Common myeloid progenitor, CD34-positive (primary cell): ENCODE results near the gene TMEFF1.

Experiments used
- CTCF ChIA-PET: fragments of 350-600 bp; sonication (Branson Sonifier 250); formaldehyde crosslinking; loops from one replicate; lab custom pipeline; 2021; ENCODE audit warnings: antibody characterized with exemption; lab: Charles Lee
- POLR2A ChIA-PET: fragments of 350-600 bp; sonication (Branson Sonifier 250); formaldehyde crosslinking; loops from one replicate; lab custom pipeline; 2021; ENCODE audit warnings: antibody characterized with exemption; lab: Charles Lee
- DNase-seq, 3 donors: peaks; one replicate each; pipeline versions ENCODE4 v3.0.0 to v3.0.0-alpha.2; 2013
- H3K27ac ChIP-seq, 2 experiments: 1 replicate in 1 of 2; 2 replicates in 1 of 2; pipeline ENCODE4 v1.7.0; 2013; ENCODE audit warnings: inconsistent platforms in 2 of 2, low read length in 2 of 2, mild to moderate bottlenecking in 2 of 2, low read depth in 1 of 2, moderate library complexity in 1 of 2; ENCODE audit not compliant: severe bottlenecking in 2 of 2, insufficient read depth in 1 of 2, poor library complexity in 1 of 2
- H3K27me3 ChIP-seq, 5 experiments: replicated peaks in 2 of 5; 1 replicate in 3 of 5; 2 replicates in 2 of 5; pipeline versions ENCODE4 v1.6.1 to v1.7.0; 2013; ENCODE audit warnings: low read length in 4 of 5, mild to moderate bottlenecking in 2 of 5, moderate library complexity in 2 of 5, inconsistent platforms in 1 of 5; ENCODE audit not compliant: insufficient read depth in 5 of 5, control insufficient read depth in 4 of 5
- H3K36me3 ChIP-seq, 4 experiments: 1 replicate in 2 of 4; 2 replicates in 2 of 4; pipeline versions ENCODE4 v1.6.1 to v1.7.0; 2013; ENCODE audit warnings: low read length in 3 of 4, control low read depth in 1 of 4, mild to moderate bottlenecking in 1 of 4; ENCODE audit not compliant: control insufficient read depth in 4 of 4, insufficient read depth in 4 of 4
- H3K4me1 ChIP-seq, 4 experiments: 1 replicate in 3 of 4; 2 replicates in 1 of 4; pipeline versions ENCODE4 v1.6.1 to v1.7.1; 2013; ENCODE audit warnings: low read length in 3 of 4, mild to moderate bottlenecking in 3 of 4, control low read depth in 1 of 4, inconsistent platforms in 1 of 4, moderate library complexity in 1 of 4; ENCODE audit not compliant: control insufficient read depth in 4 of 4, insufficient read depth in 4 of 4; ENCODE audit errors: control extremely low read depth in 1 of 4
- H3K4me3 ChIP-seq, 7 experiments: 1 replicate in 4 of 7; 2 replicates in 3 of 7; pipeline versions ENCODE4 v1.5.1 to v1.7.0; 2013; ENCODE audit warnings: mild to moderate bottlenecking in 7 of 7, low read length in 6 of 7, moderate library complexity in 6 of 7, inconsistent platforms in 2 of 7, low read depth in 2 of 7, control low read depth in 1 of 7; ENCODE audit not compliant: insufficient read depth in 4 of 7, control insufficient read depth in 1 of 7; ENCODE audit errors: extremely low read depth in 1 of 7
- H3K9me3 ChIP-seq, 5 experiments: 1 replicate in 4 of 5; 2 replicates in 1 of 5; pipeline versions ENCODE4 v1.6.1 to v1.7.1; 2013; ENCODE audit warnings: low read length in 4 of 5, mild to moderate bottlenecking in 2 of 5, inconsistent platforms in 1 of 5, low read depth in 1 of 5, moderate library complexity in 1 of 5; ENCODE audit not compliant: control insufficient read depth in 4 of 5, insufficient read depth in 2 of 5; ENCODE audit errors: control extremely low read depth in 1 of 5
- WGBS: methylation state at CpG from one replicate; pipeline ENCODE4 v1.1.5; 2013; ENCODE audit not compliant: insufficient coverage; 5-methylcytosine and 5-hydroxymethylcytosine counted together

TMEFF1 gene

GRCh38 chr9:100579665-100580064 lies 106.7 kb downstream of the TMEFF1 start:
- Histone ChIP-seq H3K27me3 (no peaks in the 10 kb centered on the region), H3K27ac (no peak overlapping the region), H3K4me3 (no peak overlapping the region), H3K9me3 (no peaks in the 10 kb centered on the region), H3K4me1 (no peaks in the 10 kb centered on the region), H3K36me3 (peaks cover 0 to 2% (median 0%) of the 10 kb centered on the region in 4 experiments)
- no peak for DNase-seq
- CTCF ChIA-PET: no interaction called here
- 100% methylated on average over 1 of the region's 2 CpGs for whole genome bisulfite sequencing
- POLR2A ChIA-PET: no interaction called here

DNA sequence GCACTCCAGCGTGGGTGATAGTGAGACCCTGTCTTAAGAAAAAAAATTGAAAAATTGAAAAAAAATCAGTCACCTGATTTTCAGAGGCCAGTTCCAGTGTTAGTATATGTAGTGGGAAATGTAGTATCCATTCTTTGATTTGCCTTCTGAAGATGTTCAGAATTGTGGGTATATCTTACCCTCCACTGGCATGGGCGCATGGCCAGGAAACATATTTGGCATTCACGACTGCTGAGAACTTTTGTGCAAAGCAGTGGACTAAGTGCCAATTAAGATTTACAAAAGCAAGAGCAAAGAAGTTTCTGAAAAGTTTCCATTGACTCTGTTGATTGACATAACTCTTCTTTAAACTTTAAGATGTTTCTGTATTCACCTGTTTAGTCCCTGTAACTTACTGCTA lies 107.3 kb downstream of the TMEFF1 start:
- ChIA-PET POLR2A (no interaction called here), CTCF (no interaction called here)
- Histone ChIP-seq H3K4me3 (no peak overlapping the region), H3K4me1 (no peaks in the 10 kb centered on the region), H3K36me3 (peaks cover 0 to 2% (median 0%) of the 10 kb centered on the region in 4 experiments), H3K9me3 (no peaks in the 10 kb centered on the region), H3K27me3 (no peaks in the 10 kb centered on the region), H3K27ac (no peak overlapping the region)
- no peak for DNase-seq
- WGBS: 100% methylated on average over 3 of the region's 3 CpGs

DNA sequence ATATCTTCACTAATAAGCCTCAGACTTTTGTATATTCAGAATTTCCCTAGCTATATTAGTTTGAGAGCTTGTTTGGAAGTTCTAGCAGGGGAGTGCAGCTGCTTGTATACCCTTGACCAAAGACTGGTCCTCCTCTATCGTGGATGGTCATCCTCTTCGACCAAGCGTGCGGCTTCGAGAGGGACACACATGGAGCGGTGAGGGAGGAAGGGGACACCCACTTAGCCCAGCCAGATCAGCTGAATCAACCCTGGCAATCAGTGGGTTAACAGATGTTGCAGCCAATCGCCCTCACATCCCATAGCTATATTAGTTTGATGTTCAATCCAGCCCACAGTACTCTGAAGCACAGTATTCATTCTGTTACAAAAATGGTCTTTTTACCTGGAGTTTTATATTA lies 108.1 kb downstream of the TMEFF1 start:
- Histone ChIP-seq H3K27ac (no peak overlapping the region), H3K27me3 (no peaks in the 10 kb centered on the region), H3K4me3 (no peak overlapping the region), H3K9me3 (no peaks in the 10 kb centered on the region), H3K4me1 (no peaks in the 10 kb centered on the region), H3K36me3 (peaks cover 0 to 2% (median 0%) of the 10 kb centered on the region in 4 experiments)
- WGBS: 100% methylated on average over 6 of the region's 7 CpGs
- ChIA-PET POLR2A (no interaction called here), CTCF (no interaction called here)
- DNase-seq: no peak

GRCh38 chr9:100581661-100582060 lies 108.7 kb downstream of the TMEFF1 start:
- Histone ChIP-seq H3K36me3 (peaks cover 0 to 2% (median 0%) of the 10 kb centered on the region in 4 experiments), H3K27me3 (no peaks in the 10 kb centered on the region), H3K4me3 (no peak overlapping the region), H3K4me1 (no peaks in the 10 kb centered on the region), H3K9me3 (no peaks in the 10 kb centered on the region), H3K27ac (no peak overlapping the region)
- 100% methylated on average over 2 of the region's 4 CpGs for WGBS
- no peak for DNase-seq
- ChIA-PET CTCF (no interaction called here), POLR2A (no interaction called here)

- no peaks in the 10 kb centered on the region for H3K9me3 ChIP-seq
- 90% methylated on average over 2 of the region's 5 CpGs for WGBS
- no peak overlapping the region for H3K27ac ChIP-seq
- no peaks in the 10 kb centered on the region for H3K4me1 ChIP-seq
- ChIA-PET POLR2A (no interaction called here), CTCF (no interaction called here)
- DNase-seq: no peak
- H3K27me3 ChIP-seq: no peaks in the 10 kb centered on the region
- peaks cover 0 to 2% (median 0%) of the 10 kb centered on the region in 4 experiments for H3K36me3 ChIP-seq
- H3K4me3 ChIP-seq: no peak overlapping the region
These were observed 110.3 kb downstream of the TMEFF1 start for GRCh38 chr9:100583014-100583802.

GRCh38 chr9:100584951-100585350 lies 112.0 kb downstream of the TMEFF1 start:
- Histone ChIP-seq H3K27me3 (no peaks in the 10 kb centered on the region), H3K9me3 (no peaks in the 10 kb centered on the region), H3K36me3 (no peaks in the 10 kb centered on the region), H3K4me3 (no peak overlapping the region), H3K4me1 (no peaks in the 10 kb centered on the region), H3K27ac (no peak overlapping the region)
- ChIA-PET CTCF (interaction anchor here (1.6 to 2.4 kb wide), 2 partner anchors 11 to 16 kb away, joined by 5 to 13 read pairs; no protein-coding TSS in a partner anchor), POLR2A (no interaction called here)
- no peak for DNase-seq
- WGBS: 100% methylated on average over 4 of the region's 4 CpGs

- Histone ChIP-seq H3K4me3 (no peak overlapping the region), H3K4me1 (no peaks in the 10 kb centered on the region), H3K27me3 (no peaks in the 10 kb centered on the region), H3K36me3 (no peaks in the 10 kb centered on the region), H3K27ac (no peak overlapping the region), H3K9me3 (no peaks in the 10 kb centered on the region)
- POLR2A ChIA-PET: no interaction called here
- no peak for DNase-seq
- CTCF ChIA-PET: interaction anchor here (1.8 to 2.4 kb wide), 2 partner anchors 10 to 15 kb away, joined by 6 to 13 read pairs; no protein-coding TSS in a partner anchor
- WGBS: 100% methylated on average over 2 of the region's 7 CpGs
These were observed 113.1 kb downstream of the TMEFF1 start for GRCh38 chr9:100586093-100586492.
